Measurements from ENCODE around the gene COL4A3.

DNA sequence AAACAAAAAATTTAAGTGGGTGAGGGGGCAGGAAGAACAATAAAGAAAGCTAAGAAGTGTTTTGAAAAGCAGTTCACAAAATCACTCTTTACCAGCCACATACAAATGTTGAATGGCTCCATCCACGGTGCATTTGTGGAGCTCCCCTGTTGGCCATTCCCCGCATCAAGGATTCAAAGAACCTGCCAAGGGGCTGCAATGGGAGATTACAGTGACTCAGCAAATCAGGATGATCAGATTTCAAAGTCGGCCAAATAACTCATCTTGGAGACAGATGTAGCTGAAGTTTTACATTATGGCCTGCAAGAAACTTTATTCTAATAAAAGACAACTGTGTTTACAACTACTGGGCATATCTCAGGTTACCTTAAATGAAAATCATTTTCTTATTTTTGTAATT is 26.9 kb downstream of the COL4A3 start:
- TF ChIP-seq, protein P1, sequence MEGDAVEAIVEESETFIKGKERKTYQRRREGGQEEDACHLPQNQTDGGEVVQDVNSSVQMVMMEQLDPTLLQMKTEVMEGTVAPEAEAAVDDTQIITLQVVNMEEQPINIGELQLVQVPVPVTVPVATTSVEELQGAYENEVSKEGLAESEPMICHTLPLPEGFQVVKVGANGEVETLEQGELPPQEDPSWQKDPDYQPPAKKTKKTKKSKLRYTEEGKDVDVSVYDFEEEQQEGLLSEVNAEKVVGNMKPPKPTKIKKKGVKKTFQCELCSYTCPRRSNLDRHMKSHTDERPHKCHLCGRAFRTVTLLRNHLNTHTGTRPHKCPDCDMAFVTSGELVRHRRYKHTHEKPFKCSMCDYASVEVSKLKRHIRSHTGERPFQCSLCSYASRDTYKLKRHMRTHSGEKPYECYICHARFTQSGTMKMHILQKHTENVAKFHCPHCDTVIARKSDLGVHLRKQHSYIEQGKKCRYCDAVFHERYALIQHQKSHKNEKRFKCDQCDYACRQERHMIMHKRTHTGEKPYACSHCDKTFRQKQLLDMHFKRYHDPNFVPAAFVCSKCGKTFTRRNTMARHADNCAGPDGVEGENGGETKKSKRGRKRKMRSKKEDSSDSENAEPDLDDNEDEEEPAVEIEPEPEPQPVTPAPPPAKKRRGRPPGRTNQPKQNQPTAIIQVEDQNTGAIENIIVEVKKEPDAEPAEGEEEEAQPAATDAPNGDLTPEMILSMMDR (IDR thresholded peaks at IDR 0.05) = no peak
- TF ChIP-seq POLR2AphosphoS5 (IDR thresholded peaks at IDR 0.05) (no peak), POLR2A (IDR thresholded peaks at IDR 0.05) (no peak)
